Embryonic facial prominence (tissue), 1 donor: ENCODE data around the gene LDB3.

ENCODE experiments used
- DNase-seq: peaks from one replicate; pipeline ENCODE4 v3.0.0-alpha.2; 2016; ENCODE audit errors: extremely low spot score

Gene LDB3

DNA sequence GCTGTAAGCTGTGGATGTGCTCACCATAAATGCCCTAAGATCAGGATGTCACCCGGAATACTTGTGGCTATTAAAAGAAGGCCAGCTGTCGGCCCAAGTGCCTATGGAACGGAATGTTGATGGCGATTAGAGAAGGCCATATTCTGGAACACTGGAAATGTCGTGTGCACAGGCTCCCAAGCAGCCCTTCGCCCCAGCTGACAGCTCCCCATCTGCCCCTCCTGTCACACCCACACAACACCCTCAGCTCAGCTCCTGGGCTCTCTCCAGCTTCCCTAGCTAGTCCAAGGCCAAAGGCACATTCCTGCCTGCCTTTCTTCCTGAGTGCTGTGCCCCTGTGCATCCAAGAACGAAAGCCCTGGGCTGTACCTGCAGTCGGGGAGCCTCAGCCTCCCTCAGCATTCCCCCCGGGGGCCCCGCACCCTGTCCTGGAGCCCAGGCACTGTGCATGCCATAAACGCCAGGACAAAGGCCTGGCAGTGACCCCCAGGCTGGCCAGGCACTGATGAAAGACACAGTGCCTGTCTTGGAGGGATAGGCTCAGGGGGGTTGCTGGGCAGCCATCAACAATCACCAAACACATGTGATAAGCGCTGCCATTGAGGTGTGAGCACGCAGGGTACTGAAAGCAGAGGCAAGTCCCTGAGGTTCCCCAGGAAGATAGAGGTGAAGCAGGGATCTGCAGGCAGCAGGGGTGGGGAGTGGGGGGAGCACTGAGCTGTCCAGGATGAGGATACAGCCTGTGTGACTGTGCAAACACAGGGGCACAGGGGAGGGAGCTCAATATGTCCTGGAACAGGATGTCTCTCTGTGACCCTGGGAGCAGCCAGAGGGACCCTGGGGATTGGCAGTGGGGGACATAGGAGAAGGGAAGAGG is 3.7 kb upstream of the LDB3 start:
- no peak for DNase-seq

DNA sequence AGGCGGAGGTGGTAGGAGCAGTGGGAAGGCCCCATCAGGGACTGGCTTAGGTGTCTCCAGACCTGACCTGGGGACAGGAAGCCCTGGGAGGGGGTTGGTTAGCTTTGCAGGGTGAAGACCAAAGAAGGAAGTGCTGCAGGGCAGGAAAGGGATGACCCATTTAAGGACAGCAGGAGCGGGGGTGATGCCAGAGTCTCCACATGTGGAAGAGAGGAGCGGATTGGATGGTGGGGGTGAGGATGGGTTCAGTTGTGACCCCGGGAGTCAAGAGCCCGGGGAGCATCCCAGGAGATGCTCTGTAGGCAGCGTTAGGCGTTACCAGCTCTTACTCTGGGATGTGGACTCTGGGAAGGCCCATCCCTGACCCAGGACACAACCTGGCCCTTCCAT is 3.1 kb upstream of the LDB3 start:
- DNase-seq: no peak

DNA sequence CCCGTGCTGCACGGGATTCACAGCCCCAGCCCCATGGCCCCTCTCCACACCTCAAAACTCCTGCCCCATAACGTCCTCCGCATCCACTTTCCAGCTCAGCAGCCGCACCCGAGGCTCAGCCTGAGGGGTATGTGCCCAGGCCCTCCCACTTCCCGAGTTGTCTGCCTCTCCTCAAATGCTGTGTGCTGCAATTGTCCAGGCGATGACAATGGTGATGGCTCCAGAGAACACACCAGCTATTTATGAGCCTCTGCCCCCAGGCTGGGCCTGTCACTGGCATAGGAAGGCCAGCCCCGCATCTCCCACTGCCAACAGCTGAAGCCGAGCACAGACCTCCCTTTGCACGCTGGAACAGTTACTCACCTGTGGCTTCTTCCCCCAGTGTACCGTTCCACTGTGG is 2.4 kb upstream of the LDB3 start:
- no peak for DNase-seq

DNA sequence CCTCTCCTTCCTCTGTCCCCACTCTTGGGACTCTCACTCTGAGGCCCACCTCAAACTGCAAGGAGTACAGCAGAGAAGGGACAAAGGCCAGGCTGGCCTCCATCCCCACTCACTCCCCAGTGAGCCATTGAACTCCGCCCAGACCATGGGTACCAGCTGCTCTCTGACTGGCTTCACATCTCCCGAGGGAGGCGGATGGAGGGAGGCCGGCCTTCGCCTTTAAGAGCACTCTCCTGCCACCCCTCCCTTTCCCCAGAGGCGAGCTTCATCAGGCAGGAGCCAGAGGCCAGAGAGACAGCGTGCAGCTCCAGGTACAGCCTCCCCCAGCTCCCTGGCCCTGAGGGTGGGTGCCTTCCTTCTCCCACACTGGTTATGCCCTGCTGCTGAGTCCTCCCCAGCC is 1.8 kb upstream of the LDB3 start:
- DNase-seq: no peak

DNA sequence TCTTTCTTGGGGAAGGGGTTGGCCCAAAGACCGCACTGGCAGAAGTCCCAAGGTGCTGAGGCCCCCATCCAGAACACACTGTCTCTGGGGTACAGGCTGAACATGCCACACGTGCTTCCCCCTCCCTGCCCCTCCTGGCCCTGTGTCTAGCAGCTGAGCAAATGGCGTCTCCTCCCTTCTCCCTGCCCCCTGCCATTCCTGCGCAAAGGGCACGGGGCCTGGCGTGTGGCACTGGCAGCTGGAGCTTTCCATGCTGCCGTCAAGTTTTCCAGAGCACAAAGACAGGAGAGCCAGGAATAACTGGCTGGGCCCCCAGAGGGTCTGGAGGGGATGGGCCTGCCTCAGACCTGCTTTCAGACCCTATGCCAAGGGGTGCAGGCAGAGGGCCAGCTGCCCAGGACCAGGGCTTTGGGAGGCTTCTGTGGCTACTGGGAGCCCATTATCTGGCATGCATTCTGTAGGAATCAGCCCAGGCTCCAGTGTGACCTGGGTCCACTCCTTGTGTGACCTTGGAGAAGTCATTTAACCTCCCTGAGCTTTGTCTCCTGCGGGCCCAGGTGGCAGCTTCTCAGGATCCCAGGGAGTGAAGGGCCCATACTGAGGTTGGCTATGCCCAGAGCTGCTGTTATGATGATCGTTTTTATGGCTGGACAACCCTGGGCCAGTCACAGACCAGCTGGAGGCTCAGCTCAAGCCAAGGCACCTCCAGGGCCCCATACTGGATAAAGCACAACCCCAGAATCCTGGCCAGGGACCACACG is 710 bp upstream of the LDB3 start:
- DNase-seq: no peak

DNA sequence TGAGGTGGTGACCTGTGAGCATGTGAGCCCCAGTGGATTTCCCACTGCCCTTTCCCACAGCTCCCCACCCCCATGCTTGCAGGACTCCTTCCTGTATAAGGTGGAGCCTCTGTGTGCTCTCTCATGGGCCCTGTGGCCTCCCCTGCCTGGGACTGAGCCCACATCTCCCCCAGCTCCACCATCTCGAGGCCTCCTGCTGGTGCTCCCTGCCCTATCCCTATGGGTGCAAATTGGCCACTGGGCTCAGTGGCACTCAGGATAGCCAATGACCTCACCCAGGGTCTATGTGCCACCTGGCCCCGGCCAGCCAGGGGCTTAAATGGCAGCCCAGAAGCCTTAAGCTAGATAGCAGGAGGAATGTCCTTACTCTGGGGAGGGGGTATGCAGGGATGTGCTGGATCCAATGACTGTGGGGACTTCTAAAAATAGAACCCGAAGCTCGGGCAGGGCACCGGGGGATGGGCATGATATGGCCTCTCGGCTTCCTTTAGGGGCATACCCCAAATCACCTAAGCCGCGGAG is 2.0 kb downstream of the LDB3 start:
- DNase-seq: no peak

DNA sequence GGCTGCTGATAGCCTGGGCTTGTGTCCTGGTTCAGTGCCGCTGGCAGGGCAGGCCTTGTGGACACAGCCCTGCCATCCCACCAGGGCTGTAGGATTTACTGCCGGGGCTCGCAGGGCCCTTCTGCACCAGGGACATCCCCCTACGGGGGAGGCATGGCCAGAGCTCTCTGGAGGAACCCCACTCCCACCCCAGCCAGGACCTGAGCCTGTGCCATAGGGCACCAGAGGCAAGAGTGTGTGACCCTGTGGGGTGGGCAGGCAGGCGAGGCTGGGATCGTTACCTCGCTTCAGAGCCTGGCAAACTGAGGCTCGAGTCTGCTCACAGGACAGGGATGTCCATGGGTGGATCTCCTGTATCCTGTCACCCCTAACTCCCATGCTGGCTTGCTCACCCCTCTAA is 2.6 kb downstream of the LDB3 start:
- DNase-seq: no peak

DNA sequence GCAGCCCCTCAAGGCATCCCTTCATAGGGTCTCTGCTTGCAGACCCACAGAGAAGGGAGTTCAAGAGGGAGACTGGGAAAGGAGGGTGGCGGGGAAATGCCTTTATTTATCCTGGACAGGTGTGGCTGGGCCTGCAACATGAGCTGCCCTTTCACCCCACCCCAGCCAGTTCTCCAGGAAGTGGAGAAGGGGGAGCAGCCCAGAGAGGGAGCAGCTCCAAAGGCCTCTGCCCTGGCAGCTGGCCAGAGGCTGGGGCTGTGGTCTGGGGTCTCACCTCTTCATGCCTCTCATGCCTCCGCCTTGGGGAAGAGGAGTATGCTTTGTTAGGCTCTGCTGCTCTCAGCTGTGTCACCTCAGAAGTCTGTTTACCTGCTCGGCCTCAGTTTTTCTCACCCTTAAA is 3.1 kb downstream of the LDB3 start:
- DNase-seq: no peak

DNA sequence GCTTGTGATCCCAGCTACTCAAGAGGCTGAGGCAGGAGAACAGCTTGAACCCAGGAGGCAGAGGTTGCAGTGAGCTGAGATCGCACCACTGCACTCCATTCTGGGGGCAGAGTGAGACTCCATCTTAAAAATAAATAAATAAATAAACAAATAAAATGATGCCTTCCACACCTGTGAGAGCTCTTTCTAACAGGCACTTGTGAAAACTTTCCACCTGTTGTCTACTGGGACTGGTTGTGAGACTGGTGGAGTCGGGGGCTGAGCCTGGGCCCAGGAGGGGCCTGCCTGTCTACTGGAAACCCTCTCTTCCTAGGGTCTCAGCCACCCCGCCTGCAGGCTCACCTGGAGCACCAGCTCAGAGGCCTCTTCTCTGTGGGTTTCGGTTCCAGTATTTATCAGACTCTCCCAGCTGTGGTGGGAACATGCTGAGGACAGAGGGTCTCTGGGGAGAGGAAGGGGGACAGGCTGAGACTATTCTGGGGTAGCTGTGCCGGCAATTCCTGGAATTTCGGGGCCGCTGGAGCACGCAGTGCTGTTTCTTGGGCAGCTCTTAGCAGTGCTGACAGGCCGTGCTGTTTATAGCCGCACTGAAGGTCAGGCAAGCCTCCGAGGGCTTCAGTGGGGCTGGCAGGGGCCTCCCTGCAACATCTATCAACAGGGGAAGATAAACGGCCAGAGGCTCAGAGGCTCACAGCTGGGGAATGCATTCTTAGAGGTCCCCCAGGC is 3.8 kb downstream of the LDB3 start:
- DNase-seq: no peak

DNA sequence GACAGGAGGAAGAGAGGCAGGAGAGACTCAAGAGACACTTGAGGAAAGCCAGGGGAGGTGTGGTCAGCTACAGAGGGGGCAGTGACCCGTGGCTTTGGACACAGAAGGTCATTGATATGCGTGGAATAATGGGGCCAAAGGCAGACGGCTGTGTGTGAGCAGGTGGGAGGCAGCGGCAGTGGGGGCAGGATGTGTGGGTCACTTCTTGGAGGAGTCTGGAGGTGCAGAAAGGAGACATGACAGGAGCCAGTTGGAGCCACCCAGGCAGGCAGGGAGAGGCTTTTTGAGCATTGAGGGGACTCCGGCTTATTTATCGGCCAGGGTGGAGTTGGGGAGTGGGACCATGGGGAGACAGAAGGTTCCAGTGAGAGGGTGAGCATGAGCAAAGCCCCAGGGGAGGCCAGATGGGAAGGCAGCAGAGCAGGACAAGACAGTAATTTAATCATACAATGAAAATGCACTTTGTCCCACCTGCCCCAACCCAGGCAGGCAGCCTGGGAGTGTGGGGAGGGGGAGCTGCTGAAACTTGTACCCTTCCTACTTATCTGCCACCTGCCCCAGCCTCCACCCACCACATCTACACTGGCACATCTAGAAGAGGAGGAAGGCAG is 5.0 kb downstream of the LDB3 start:
- no peak for DNase-seq

DNA sequence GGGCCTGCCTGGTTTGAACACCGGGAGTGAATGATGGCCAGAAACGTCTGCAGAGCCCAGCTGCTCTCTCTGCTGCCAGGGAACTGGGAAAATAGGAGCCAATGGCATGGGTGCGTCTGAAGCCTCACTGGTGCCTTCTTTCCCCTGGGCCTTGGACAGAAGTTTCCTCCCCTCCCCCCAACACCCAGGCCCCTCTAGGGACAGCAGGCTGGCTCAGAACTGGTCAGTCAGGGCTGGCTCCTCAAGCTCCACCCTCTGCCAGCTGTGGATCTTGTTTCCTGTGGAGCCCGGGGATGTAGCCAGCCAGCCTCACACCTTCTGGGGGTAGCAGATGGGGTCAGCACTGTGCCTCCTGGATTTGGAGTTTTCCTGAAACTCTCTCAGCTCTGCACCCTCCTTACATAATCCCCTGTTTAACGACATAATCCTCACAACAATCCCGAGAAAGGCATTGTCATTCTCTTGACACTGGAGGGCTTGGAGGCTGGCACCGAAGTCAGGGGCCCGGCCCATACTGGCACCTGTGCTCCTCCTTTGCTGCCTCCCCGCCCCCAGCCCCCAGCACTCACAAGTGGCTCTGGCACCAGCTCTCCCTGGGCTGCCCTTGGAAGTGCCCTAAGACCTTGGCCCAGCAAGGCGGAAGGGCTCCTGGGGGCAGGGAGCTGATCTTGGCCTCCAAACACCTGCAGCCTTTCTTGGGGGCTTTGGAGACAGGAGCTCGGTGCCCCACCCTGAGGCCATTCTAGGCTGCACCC is 5.7 kb downstream of the LDB3 start:
- DNase-seq: no peak

DNA sequence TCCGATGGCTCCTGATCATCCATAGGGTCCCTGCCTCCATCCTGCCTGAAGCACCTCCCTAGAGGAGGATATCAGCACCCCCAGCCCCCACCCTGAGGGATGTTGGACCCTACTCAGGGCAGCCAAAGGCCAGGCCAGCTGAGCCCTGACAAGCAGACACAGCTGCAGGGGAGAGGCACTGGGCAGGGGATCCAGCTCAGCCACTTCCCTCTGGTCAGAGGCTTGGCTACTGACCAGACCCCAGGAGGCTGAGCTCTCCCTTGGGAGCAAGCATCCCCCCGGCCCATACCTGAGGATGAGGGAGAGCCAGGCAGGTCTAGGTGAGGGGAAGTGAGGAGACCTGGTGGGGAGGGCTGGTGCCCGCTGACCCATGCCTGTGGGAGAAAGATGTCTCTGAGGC is 6.6 kb downstream of the LDB3 start:
- DNase-seq: no peak

DNA sequence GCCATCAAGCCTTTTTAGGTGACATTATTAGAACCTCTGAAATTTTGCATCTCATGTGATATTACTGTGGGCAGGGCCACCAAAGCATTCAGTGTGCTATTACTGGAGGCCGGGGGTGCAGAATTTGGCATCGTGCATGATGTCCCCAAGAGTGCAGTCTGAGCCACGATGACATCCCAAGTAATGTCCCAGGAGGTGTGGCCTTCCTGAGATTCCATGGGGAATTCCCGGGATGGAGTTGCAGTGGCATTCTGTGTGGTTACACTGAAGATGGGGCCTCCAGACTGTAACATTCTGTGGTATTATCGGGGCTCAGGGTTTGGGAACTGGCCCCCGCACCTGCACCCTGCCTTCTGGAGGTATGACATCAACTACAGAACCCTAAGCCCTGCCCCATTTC is 9.1 kb downstream of the LDB3 start:
- no peak for DNase-seq

DNA sequence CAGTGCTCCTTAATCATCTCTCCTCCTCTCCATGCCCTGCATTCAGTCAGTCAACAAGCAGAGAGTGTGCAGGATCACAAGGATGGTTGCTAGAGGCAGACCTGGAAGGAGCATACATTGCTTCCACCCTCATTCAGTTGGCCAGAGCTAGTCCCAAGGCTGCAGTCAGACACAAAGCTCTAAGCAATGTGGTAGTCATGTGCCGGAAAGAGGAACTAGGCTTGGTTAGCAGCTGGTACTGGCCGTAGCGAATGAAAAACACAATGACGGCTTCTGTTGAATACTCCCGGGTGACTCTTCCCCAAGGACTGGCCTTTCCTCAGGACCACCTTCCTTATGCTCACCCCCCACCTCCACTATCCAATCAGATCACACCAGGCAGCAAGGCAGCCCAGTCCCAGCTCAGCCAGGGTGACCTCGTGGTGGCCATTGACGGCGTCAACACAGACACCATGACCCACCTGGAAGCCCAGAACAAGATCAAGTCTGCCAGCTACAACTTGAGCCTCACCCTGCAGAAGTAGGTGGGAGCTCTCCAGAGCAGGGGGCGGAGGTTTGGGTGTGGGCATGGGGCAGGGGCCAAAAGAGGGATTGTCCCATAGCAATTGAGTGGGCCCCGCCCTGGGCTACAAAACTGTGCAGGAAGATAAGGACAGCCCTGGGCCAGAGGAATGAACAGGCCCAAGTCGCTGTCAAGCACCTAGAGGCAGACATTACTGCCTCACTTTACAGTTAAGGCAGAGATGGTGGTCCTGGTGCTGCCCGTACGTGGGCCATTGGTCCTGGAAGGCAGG is 10.9 kb downstream of the LDB3 start:
- DNase-seq: no peak

DNA sequence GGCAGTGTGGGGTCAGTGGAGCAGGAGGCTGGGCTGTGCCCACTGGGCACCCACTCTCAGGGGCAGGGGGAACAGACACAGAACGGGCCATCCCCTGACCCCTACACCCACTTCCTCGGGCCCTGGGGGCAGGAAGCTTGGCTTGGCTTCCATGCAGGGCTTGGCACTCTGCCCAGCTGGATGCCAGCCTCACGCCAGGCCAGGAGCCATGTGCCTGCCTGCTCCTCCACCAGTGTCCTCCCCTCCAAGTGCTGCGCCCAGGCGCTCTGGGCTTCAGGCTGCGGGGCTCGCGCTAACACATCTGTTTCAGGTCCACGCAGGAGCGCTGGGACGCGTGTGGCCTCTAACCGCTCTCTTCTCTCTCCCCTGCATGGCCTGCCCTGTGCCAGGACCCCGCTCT is 12.7 kb downstream of the LDB3 start:
- DNase-seq: no peak

DNA sequence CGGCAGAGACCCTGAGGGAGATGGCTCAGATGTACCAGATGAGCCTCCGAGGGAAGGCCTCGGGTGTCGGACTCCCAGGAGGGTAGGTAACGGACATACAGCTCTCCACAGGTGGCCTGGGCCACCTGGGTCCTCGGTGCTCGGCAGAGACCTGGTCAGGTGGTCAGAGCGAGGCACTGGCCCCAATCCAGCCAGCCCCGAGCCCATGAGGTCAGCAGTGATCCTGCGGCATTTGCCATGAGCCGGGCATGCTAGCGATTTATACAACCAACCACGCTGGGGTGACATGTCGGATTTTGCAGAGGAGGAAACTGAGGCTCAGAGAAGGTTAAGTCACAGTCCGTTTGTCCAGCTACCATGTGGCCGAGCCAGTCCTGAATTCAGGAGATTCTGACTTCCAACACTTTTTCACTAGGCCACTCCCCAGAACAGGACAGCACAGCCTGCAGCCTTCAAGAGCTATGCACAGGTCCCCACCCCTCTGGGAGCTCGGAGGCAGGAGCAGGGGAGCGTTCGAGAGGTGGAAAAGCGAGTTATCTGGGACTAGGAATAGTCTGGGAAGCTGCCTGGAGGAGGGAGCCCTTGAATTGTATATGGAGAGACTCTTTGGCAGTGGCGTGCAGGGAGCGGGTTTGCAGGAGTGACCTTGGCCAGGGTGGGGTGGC is 13.5 kb downstream of the LDB3 start:
- no peak for DNase-seq

DNA sequence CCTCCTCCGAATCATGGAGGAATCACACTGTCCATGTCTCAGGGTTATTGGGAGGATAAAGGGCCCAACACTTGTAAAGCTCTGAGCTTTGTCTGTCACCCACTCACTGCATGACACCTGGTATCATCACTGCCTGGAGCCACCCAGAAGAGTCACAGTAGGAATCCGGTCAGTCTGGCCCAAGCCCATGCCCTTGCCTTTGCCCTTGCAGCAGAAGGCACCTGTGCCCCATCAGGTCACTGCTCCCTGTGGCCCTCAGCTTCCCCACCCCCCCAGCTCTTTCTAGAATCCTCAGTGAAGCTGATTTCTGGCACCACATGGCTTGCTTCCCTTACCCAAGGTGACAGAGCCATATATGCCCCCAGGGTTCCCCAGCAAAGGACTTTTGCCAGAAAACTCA is 14.4 kb downstream of the LDB3 start:
- no peak for DNase-seq

DNA sequence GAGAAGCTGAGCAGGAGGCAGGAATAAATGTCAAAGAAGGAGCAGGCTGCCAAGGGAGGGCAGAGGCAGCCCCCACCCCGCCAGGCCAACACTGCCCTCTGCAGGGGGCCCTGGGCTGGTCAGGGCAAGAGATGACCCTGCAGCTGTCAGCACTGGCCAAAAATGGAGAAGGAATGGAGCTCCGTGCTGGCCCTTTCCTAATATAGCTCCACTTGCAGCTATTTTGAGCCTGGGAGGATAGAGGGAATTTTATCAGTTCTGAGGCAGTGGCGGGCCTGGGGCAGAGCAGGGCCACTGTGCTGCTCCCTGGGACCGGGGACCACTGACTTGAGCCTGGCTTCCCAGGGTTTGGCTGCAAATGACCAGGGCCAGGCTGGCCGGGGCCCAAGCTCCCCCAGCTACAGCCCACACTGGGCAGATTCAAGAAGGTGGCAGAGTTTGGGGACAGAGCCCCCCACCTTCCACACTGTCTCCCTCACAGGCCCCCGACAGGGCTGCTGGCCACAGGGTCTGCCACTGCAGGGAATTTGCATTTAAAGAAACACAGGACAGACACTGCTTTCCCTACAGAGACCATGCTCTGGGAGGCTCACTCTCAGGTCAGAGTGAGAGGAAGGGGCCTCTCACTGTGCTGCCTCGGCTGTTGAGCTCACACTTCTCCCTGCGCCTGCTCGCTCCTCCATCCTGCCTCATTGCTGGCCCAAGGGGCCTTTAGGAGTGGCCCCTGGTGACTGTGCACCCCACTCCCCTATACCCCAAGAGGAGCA is 16.2 kb downstream of the LDB3 start:
- no peak for DNase-seq

DNA sequence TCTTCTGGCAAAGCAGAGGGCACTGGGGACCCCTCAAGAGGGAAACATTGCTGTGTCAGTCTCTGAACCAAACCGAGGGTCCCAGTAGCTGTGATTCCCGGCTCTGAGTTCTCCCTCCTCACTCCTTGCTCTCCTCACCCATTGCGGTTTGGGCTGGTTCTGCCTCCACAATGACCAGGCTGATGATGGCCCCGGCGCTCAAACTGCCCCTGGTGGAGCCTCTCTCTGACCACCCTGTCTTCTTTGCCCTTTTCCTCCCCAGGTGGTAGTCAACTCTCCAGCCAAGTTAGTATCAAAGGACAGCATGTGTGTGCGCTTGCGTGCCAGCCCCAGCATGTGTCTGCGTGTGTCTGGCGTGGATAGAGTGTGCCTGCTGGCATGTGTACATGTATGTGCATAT is 17.1 kb downstream of the LDB3 start:
- no peak for DNase-seq
